Right atrium auricular region (tissue), 2 donors: ENCODE measurements around the gene KHK. TPM values are rescaled to one million over a fixed set of nuclear protein-coding genes. Genes with fewer than 3 reads are reported as not detected.

ENCODE experiments used
- DNase-seq: peaks from one replicate; pipeline ENCODE4 v3.0.0-alpha.2; 2019; ENCODE audit warnings: low spot score
- H3K27ac ChIP-seq, 2 donors: fragments of 200-600 bp; sonication (generic); 1 replicate in 1 of 2; 2 replicates in 1 of 2; pipeline ENCODE4 v1.5.1; 2016 to 2019
- H3K27me3 ChIP-seq, 2 donors: fragments of 200-600 bp; sonication (generic); one replicate each; pipeline versions ENCODE4 v1.5.1 to v1.6.0; 2017 to 2019
- H3K36me3 ChIP-seq: fragments of 200-600 bp; sonication (generic); one replicate; pipeline ENCODE4 v1.5.1; 2016
- H3K4me1 ChIP-seq, 2 donors: fragments of 200-600 bp; sonication (generic); one replicate each; pipeline versions ENCODE4 v1.5.1 to v1.6.0; 2017 to 2019
- H3K4me3 ChIP-seq, 2 donors: fragments of 200-600 bp; sonication (generic); 1 replicate in 1 of 2; 2 replicates in 1 of 2; pipeline ENCODE4 v1.5.1; 2017 to 2019; ENCODE audit warnings: mild to moderate bottlenecking in 1 of 2, moderate library complexity in 1 of 2
- H3K9me3 ChIP-seq, 2 donors: fragments of 200-600 bp; sonication (generic); one replicate each; pipeline ENCODE4 v1.5.1; 2019
- CTCF ChIP-seq, 2 donors: fragments of 200-600 bp; sonication (generic); IDR thresholded peaks; one replicate each; pipeline ENCODE4 v1.5.1; 2019; ENCODE audit warnings: antibody characterized with exemption in 2 of 2
- total RNA-seq, 2 donors: library from RNA; depleted of rRNA; stranded (reverse); fragments of >200 nt; gene quantifications; one replicate each; pipeline ENCODE4 v1.1.0, GENCODE V29; 2016

The KHK gene
- total RNA-seq, 2 donors from 2014 or later: 0.82 to 1.7 TPM

- H3K4me1 ChIP-seq: peaks cover 0 to 8% of the 10 kb centered on the region in 2 donors
- H3K27ac ChIP-seq: no peak overlapping the region
- H3K36me3 ChIP-seq: peaks cover 17% of the 10 kb centered on the region
- TF ChIP-seq CTCF (IDR thresholded peaks at IDR 0.05): no peak
- H3K27me3 ChIP-seq: no peaks in the 10 kb centered on the region
- no peak for DNase-seq
- no peak overlapping the region for H3K4me3 ChIP-seq
- H3K9me3 ChIP-seq: no peaks in the 10 kb centered on the region
Measured at GRCh38 chr2:27054721-27055120, 31.9 kb upstream of the KHK start.

- H3K9me3 ChIP-seq: no peaks in the 10 kb centered on the region
- no peak for DNase-seq
- no peak overlapping the region for H3K4me3 ChIP-seq
- peaks cover 17% of the 10 kb centered on the region for H3K36me3 ChIP-seq
- H3K27ac ChIP-seq: no peak overlapping the region
- no peak for TF ChIP-seq CTCF (IDR thresholded peaks at IDR 0.05)
- peaks cover 0 to 3% of the 10 kb centered on the region in 2 donors for H3K4me1 ChIP-seq
- no peaks in the 10 kb centered on the region for H3K27me3 ChIP-seq
Measured at GRCh38 chr2:27057184-27057583, 29.4 kb upstream of the KHK start.

- peaks cover 17% of the 10 kb centered on the region for H3K36me3 ChIP-seq
Measured at GRCh38 chr2:27058210-27058609, 28.4 kb upstream of the KHK start.

GRCh38 chr2:27059141-27059820 lies 27.3 kb upstream of the KHK start:
- Histone ChIP-seq H3K36me3 (peaks cover 17% of the 10 kb centered on the region), H3K9me3 (no peaks in the 10 kb centered on the region), H3K4me3 (no peak overlapping the region), H3K27me3 (no peaks in the 10 kb centered on the region), H3K4me1 (peaks cover 0 to 14% of the 10 kb centered on the region in 2 donors), H3K27ac (no peak overlapping the region)
- TF ChIP-seq CTCF (IDR thresholded peaks at IDR 0.05): no peak
- no peak for DNase-seq

More at GRCh38 chr2:27058210-27058609, 28.4 kb upstream of the KHK start:
- peaks cover 0 to 5% of the 10 kb centered on the region in 2 donors for H3K4me1 ChIP-seq
- TF ChIP-seq CTCF (IDR thresholded peaks at IDR 0.05): no peak
- no peak overlapping the region for H3K4me3 ChIP-seq
- DNase-seq: no peak
- H3K27me3 ChIP-seq: no peaks in the 10 kb centered on the region
- no peaks in the 10 kb centered on the region for H3K9me3 ChIP-seq
- H3K27ac ChIP-seq: no peak overlapping the region

- no peak for TF ChIP-seq CTCF (IDR thresholded peaks at IDR 0.05)
- DNase-seq: no peak
- H3K36me3 ChIP-seq: peaks cover 8% of the 10 kb centered on the region
Measured at GRCh38 chr2:27060323-27060722, 26.2 kb upstream of the KHK start.

GRCh38 chr2:27065128-27065527 lies 21.4 kb upstream of the KHK start:
- no peak overlapping the region for H3K27ac ChIP-seq
- DNase-seq: no peak
- peaks cover 0 to 32% of the 10 kb centered on the region in 2 donors for H3K4me1 ChIP-seq
- H3K9me3 ChIP-seq: no peaks in the 10 kb centered on the region
- peaks cover 25% of the 10 kb centered on the region for H3K36me3 ChIP-seq
- H3K27me3 ChIP-seq: no peaks in the 10 kb centered on the region
- H3K4me3 ChIP-seq: no peak overlapping the region
- no peak for TF ChIP-seq CTCF (IDR thresholded peaks at IDR 0.05)

More at GRCh38 chr2:27060323-27060722, 26.2 kb upstream of the KHK start:
- Histone ChIP-seq H3K4me3 (no peak overlapping the region), H3K27ac (no peak overlapping the region), H3K4me1 (peaks cover 0 to 14% of the 10 kb centered on the region in 2 donors), H3K27me3 (no peaks in the 10 kb centered on the region), H3K9me3 (no peaks in the 10 kb centered on the region)
